Pancreas (tissue), 10 donors: Measurements from ENCODE around the gene ADGRG3. TPM values are rescaled to one million over a fixed set of nuclear protein-coding genes. Genes with fewer than 3 reads are reported as not detected.

Experiments
- ATAC-seq, 4 donors: fragments of 200-7000 bp; cut with Tn5 transposase; one replicate each; pipeline versions ENCODE4 v1.8.0 to v1.9.1; 2020; ENCODE audit warnings: mild to moderate bottlenecking in 4 of 4, moderate library complexity in 4 of 4
- DNase-seq, 6 donors: peaks; one replicate each; pipeline ENCODE4 v3.0.0-alpha.2; 2020
- FAIRE-seq: peaks from 2 replicates; lab custom pipeline; 2012; peaks lifted over from hg19 to GRCh38; lab: Jason Lieb, UNC
- H3K27ac ChIP-seq, 4 donors: fragments of 200-600 bp; sonication (generic); 1 replicate in 3 of 4; 2 replicates in 1 of 4; pipeline versions ENCODE4 v1.5.0 to v1.8.0; 2020
- H3K27me3 ChIP-seq, 4 donors: fragments of 200-600 bp; one replicate each; pipeline ENCODE4 v1.8.0; 2021
- H3K36me3 ChIP-seq, 3 donors: fragments of 200-600 bp; sonication (generic) in 1 of 3; one replicate each; pipeline versions ENCODE4 v1.5.0 to v1.8.0; 2020 to 2021
- H3K4me1 ChIP-seq, 3 donors: fragments of 200-600 bp; one replicate each; pipeline ENCODE4 v1.8.0; 2021
- H3K4me3 ChIP-seq, 4 donors: fragments of 200-600 bp; sonication (generic) in 2 of 4; one replicate each; pipeline versions ENCODE4 v1.5.0 to v1.8.0; 2020 to 2021
- H3K9me3 ChIP-seq, 4 donors: fragments of 200-600 bp; one replicate each; pipeline ENCODE4 v1.8.0; 2021
- WGBS, 2 donors: extraction: QIAGEN DNeasy Blood & Tissue Kit; methylation state at CpG; one replicate each; pipeline ENCODE4 v1.1.7; 2013; 5-methylcytosine and 5-hydroxymethylcytosine counted together
- intact Hi-C, 3 donors: fragments of 100-400 bp; cut with DNase I; formaldehyde crosslinking; loops; one replicate each; pipeline versions ENCODE4 v1.11.1 to v1.14.2; 2022
- polyA plus RNA-seq, 2 donors: library from polyadenylated mRNA; stranded (reverse); fragments of 200-250 nt; gene quantifications; one replicate each; pipeline ENCODE4 v1.2.3, GENCODE V29; 2013
- total RNA-seq, 6 donors: library from RNA; stranded (reverse); fragmentation: NEBNext Ultra II Directional in 4 of 6; extraction: Animal tissue kit (Norgen Biotek cat#: 25700) in 4 of 6; gene quantifications; one replicate each; pipeline versions ENCODE4 v1.2.1 to v1.2.4, GENCODE V29; 2021 to 2023
- TF ChIP-seq, protein P1 (sequence below), 4 donors: fragments of 200-600 bp; sonication (generic) in 3 of 4; IDR thresholded peaks; one replicate each; pipeline versions ENCODE4 v1.5.0 to v1.8.0; 2021; ENCODE audit warnings: antibody characterized with exemption in 4 of 4
- donor health status: healthy with polysubstance abuse.
- donor health status: DM: no; HTN: no; CAD: no; lungs with moderate emphysema.
- donor health status: DM: no; HTN: no; CAD: no.
- donor health status: control.
- donor health status: control.
- donor health status: Bipolar disorder and iron deficiency.
- donor health status: DM: yes; HTN: yes; CAD: no.
- donor health status: DM: no; HTN: no; CAD: no.
- donor health status: DM: no; HTN: no; CAD: no.
- donor health status: DM: yes; HTN: yes; CAD: no.

ADGRG3 gene
- total and polyA plus RNA-seq, 8 donors = 0.14 to 0.84 (median 0.53) TPM

DNA sequence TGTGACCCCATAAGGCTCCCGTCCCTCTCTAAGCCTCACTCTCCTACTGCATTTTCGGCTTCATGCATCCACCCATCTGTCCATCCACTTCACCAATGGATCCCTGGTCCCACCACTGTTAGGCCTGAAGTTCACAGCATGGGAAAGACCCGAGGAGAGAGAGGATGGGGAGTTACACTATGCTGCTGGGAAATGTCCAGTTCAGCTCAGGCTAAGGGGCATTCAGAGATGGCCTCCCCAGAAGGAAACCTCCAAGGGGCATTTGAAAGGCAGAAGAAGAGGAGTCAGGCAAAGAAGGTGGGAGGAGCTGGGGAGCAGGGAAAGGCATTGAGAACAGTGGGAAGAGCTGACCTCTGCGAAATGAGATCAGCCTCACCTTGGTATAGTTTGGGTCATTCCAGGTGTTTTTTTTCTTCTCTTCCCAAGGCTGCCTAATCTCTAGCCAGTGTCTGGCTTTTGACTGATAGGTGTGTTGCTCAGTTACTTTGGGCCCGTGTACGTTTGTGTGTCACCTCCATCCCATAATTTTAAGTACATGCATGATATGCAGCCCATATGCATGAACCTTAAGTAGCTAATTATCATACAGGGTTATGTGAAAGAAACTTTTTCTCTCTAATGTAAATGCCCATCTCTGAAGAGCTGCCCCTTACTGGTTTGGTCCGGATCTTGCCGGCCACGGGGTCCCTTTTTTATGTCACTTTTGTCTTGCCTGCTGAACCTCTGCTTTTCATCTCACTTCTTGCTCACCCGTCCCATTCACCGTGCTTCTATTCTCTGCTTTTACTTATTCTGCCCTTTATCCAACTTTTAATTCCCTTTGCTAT, 14.9 kb downstream of the ADGRG3 start:
- Histone ChIP-seq H3K27me3 (no peaks in the 10 kb centered on the region), H3K4me1 (peaks cover 0 to 2% (median 2%) of the 10 kb centered on the region in 3 donors), H3K27ac (no peak overlapping the region), H3K36me3 (no peaks in the 10 kb centered on the region), H3K9me3 (no peaks in the 10 kb centered on the region), H3K4me3 (no peak overlapping the region)
- DNase-seq (no peak), ATAC-seq (peak; percentile 69 to 88 (median 78)), FAIRE-seq (no peak)
- TF ChIP-seq, protein P1, sequence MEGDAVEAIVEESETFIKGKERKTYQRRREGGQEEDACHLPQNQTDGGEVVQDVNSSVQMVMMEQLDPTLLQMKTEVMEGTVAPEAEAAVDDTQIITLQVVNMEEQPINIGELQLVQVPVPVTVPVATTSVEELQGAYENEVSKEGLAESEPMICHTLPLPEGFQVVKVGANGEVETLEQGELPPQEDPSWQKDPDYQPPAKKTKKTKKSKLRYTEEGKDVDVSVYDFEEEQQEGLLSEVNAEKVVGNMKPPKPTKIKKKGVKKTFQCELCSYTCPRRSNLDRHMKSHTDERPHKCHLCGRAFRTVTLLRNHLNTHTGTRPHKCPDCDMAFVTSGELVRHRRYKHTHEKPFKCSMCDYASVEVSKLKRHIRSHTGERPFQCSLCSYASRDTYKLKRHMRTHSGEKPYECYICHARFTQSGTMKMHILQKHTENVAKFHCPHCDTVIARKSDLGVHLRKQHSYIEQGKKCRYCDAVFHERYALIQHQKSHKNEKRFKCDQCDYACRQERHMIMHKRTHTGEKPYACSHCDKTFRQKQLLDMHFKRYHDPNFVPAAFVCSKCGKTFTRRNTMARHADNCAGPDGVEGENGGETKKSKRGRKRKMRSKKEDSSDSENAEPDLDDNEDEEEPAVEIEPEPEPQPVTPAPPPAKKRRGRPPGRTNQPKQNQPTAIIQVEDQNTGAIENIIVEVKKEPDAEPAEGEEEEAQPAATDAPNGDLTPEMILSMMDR (IDR thresholded peaks at IDR 0.05) = no peak
- WGBS, 2 donors = 72% methylated on average over 11 of the region's 11 CpGs
- intact Hi-C loops = no loop called here

DNA sequence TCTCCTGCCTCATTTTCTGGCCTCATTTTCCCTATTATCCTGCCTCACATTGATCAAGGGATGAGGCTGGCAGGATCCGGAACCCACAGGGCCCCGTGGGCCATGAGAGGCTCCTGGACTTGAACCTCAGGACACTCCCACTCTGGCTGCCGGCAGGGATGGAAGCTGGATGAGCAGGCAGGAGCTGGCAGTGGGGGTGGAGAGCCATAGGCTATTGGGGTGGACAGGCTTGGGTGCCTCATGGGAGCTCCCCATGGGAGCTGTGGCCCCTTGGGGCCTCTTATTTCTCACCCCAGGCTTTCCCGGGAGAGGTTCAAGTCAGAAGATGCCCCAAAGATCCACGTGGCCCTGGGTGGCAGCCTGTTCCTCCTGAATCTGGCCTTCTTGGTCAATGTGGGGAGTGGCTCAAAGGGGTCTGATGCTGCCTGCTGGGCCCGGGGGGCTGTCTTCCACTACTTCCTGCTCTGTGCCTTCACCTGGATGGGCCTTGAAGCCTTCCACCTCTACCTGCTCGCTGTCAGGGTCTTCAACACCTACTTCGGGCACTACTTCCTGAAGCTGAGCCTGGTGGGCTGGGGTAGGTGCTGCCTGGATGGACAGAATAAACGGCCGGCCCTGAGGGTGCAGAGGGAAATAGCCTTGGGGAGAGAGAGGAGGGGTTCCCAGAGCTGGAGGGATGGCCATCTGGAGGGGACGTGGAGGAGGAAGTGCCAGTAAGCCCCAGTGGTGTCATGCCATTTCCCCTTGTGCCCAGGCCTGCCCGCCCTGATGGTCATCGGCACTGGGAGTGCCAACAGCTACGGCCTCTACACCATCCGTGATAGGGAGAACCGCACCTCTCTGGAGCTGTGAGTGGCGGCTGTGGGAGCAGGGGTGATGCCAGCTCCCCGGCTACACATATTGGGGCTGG, 15.8 kb downstream of the ADGRG3 start:
- TF ChIP-seq, protein P1 (IDR thresholded peaks at IDR 0.05) = no peak
- no peak for ATAC-seq

GRCh38 chr16:57684626-57685358, 16.7 kb downstream of the ADGRG3 start:
- H3K4me1 ChIP-seq = peaks cover 5 to 12% (median 9%) of the 10 kb centered on the region in 3 donors
- H3K9me3 ChIP-seq = no peaks in the 10 kb centered on the region
- WGBS, 2 donors = 95 to 97% methylated on average over 8 of the region's 8 CpGs
- no peak for FAIRE-seq
- H3K27me3 ChIP-seq = no peaks in the 10 kb centered on the region
- no peak for ATAC-seq
- no peak overlapping the region for H3K4me3 ChIP-seq
- H3K27ac ChIP-seq = no peak overlapping the region
- intact Hi-C loops = no loop called here
- TF ChIP-seq, protein P1 (IDR thresholded peaks at IDR 0.05) = no peak
- H3K36me3 ChIP-seq = no peaks in the 10 kb centered on the region
- peak in 1 of 6 donors; percentile 33 for DNase-seq

More for the DNA sequence above, 15.8 kb downstream of the ADGRG3 start:
- no peak overlapping the region for H3K4me3 ChIP-seq
- no peaks in the 10 kb centered on the region for H3K36me3 ChIP-seq
- no peak overlapping the region for H3K27ac ChIP-seq
- peaks cover 3 to 4% (median 3%) of the 10 kb centered on the region in 3 donors for H3K4me1 ChIP-seq
- whole genome bisulfite sequencing, 2 donors = 89 to 95% methylated on average over 16 to 18 of the region's 18 CpGs
- intact Hi-C loops = no loop called here
- FAIRE-seq = no peak
- no peaks in the 10 kb centered on the region for H3K27me3 ChIP-seq
- no peak for DNase-seq
- H3K9me3 ChIP-seq = no peaks in the 10 kb centered on the region

DNA sequence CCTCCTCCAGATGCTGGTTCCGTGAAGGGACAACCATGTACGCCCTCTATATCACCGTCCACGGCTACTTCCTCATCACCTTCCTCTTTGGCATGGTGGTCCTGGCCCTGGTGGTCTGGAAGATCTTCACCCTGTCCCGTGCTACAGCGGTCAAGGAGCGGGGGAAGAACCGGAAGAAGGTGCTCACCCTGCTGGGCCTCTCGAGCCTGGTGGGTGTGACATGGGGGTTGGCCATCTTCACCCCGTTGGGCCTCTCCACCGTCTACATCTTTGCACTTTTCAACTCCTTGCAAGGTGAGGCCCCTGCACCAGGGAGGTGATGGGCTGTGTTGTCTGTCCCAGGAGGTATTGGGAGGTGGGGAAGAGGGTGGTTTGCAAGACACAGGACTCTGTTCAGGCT, 17.5 kb downstream of the ADGRG3 start:
- ATAC-seq (no peak), FAIRE-seq (no peak), DNase-seq (no peak)
- Histone ChIP-seq H3K4me1 (peaks cover 5 to 17% (median 15%) of the 10 kb centered on the region in 3 donors), H3K9me3 (no peaks in the 10 kb centered on the region), H3K27ac (no peak overlapping the region), H3K4me3 (no peak overlapping the region), H3K36me3 (no peaks in the 10 kb centered on the region), H3K27me3 (no peaks in the 10 kb centered on the region)
- WGBS, 2 donors = 90 to 94% methylated on average over 11 of the region's 11 CpGs
- TF ChIP-seq, protein P1 (IDR thresholded peaks at IDR 0.05) = no peak
- intact Hi-C loops = no loop called here
